ENCODE results near the gene EFNA3. TPM values are rescaled to one million over a fixed set of nuclear protein-coding genes. Genes with fewer than 3 reads are reported as not detected.

The EFNA3 gene, protein sequence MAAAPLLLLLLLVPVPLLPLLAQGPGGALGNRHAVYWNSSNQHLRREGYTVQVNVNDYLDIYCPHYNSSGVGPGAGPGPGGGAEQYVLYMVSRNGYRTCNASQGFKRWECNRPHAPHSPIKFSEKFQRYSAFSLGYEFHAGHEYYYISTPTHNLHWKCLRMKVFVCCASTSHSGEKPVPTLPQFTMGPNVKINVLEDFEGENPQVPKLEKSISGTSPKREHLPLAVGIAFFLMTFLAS
- polyA plus RNA-seq = 1 to 10 TPM in 1 of 3 donors, under 1 TPM in 2; 0.56 to 1.3 (median 0.67) TPM

DNA sequence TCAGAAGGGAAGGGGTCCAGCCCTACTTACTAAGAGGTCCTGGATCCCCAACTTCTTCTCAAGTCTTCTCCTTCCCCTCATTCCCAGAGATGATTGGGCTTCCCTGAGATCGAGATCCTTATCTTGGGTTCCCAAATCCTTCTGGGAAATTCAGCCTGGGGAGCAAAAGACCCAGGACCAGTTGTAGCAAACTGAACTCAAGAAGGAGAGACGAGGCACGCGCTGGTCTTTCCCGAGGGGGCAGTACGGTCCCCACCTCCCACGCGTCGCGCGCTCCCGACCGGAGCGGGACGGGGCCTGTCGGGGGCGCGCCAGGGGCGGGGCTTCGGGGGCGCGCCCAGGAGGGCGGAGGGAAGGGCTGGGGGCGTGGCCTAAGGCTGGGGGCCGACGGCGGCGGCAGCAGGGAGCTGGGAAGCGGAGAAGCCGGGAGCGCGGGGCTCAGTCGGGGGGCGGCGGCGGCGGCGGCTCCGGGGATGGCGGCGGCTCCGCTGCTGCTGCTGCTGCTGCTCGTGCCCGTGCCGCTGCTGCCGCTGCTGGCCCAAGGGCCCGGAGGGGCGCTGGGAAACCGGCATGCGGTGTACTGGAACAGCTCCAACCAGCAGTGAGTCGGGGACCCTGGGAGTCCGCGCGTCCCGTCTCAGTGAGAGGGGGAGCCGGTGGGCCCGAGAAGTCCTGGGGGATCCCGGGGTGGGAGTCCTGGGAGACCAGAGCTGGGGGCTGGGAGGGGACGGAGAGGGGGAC, at the start of gene EFNA3:
Gene EFNA3 (plus strand): TSS at position 369 of the 741 bp plus-strand sequence. CDS start 105 bp downstream, at position 474.
- no peak within 1 kb of the TSS for H3K27ac ChIP-seq (ENCODE audit: low read depth, low read length)
- 1% methylated on average over 33 to 59 of the region's 59 CpGs for WGBS, 3 donors

GRCh38 chr1:155029513-155030242, 49.0 kb upstream of the EFNA3 start:
- WGBS, 3 donors = 84 to 87% (median 85%) methylated on average over 15 to 16 of the region's 16 CpGs
- H3K27ac ChIP-seq (ENCODE audit: low read depth, low read length) = no peak overlapping the region

DNA sequence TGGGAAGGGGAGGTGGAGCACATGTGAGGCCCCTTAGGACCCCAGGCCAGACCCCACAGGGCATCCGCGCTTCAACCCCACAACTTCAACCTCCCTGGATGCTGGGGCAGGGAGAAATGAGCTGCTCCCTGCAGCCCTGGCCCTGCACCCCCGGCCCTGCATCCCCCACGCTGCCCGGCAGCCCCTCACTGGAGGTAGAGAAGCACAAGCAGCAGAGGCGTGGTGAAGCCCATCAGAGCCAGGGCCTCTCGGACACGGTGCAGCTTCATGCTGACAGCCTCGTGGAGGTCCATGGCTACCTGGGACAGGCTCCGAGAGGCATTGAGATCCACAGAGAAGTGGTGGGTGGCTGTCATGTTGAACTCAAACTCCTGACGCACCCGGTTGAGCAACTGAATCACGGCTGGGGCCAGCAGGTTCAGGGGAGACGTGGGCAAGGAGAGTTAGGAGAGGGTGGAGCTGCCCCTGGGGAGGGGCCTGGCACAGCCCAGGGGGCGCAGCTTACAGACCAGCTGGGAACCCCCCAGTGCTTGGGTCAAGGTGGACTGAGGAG, 48.3 kb upstream of the EFNA3 start:
- 85 to 89% (median 86%) methylated on average over 15 of the region's 15 CpGs for WGBS, 3 donors
- H3K27ac ChIP-seq (ENCODE audit: low read depth, low read length) = no peak overlapping the region

GRCh38 chr1:155030899-155031298, 47.7 kb upstream of the EFNA3 start:
- no peak overlapping the region for H3K27ac ChIP-seq (ENCODE audit: low read depth, low read length)
- 79 to 84% (median 82%) methylated on average over 8 to 11 of the region's 11 CpGs for WGBS, 3 donors

DNA sequence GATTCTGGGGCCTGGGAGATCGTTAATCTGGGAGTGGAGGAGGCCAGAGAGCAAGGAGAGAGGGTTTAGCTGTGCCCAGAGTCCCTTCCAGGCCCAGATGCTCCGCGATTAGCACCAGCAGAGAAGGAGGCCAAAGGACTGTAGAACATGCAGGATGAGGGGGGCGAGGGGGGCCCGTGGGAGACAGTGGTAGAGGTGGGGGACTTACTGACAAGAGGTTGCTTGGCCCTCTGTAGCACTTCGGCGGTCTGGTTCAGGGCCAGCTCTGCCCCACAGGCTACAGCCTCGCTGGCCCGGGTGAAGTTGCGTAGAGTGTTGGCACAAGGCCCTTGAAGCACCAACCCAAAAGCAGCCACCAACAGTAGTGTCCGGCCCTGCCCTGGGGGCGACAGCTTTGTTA, 45.8 kb upstream of the EFNA3 start:
- no peak overlapping the region for H3K27ac ChIP-seq (ENCODE audit: low read depth, low read length)
- WGBS, 3 donors = 81 to 89% (median 87%) methylated on average over 12 of the region's 12 CpGs

DNA sequence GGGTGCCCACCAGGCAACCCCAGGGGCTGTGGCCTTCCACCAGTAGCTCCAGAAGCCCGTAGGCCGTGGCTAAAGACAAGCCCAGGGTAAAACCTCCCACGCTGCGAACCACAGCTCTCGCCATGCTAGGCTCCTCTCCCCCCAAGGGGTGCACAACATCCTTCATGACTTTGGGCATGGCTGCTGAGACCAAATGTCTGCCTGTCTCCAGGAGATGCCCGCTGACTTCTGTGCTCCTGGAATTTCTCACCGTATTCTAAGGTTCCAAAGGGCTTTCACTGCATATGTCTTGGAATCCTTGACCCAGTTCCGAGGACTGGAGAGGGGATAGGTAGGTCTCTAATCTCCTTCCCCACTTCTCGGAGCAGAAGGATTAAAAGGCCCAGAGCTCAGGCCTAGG, 45.1 kb upstream of the EFNA3 start, which contains the start of the genes DCST1 and DCST2:
Gene DCST1 (plus strand): TSS at position 301 of the 400 bp plus-strand sequence. CDS start 213 bp downstream, outside the sequence.
Gene DCST2 (minus strand): TSS at position 258 of the 400 bp plus-strand sequence. CDS start 80 bp downstream, at position 178.
- 94 to 95% (median 94%) methylated on average over 9 of the region's 9 CpGs for WGBS, 3 donors
- H3K27ac ChIP-seq (ENCODE audit: low read depth, low read length) = no peak within 1 kb of the TSS

DNA sequence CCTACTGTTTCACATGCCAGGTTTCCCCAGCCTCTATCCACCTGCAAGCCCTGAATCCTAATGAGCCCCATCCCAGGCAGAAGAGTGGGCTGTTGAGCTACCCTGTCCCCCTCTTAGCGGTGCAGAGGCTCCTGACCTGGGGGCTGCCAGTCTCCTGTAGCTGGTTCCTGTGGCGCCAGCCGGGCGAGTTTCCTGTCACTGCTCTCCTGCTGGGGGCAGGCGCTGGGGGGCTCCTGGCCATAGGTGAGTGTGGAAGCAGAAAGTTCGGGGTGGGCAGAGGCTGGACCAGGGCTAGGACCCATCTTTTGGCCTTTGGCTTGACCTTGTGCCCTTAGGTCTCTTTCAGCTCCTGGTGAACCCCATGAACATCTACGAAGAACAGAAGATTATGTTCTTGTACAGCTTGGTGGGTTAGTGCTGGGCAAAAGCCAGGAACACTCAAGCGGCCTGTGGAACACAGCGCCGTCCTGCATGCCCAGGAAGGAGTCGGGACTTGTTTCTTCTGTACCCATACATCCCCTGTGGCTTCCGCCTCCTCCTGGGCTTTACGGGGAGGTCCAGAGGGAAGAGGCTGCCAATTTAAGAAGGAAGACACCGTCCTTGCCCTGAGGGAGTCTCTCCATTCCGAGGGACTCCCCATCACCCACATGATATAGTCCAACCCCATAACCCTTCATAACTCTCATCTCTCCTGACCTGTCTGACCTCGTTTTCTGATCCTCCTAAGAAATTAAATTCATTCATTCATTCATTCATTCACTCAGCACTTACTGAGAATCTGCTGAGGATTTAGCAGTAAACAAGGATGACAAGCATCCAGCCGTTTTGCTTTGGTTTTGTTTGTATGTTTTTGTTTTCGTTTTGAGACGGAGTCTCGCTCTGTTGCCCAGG, 44.1 kb upstream of the EFNA3 start:
- no peak overlapping the region for H3K27ac ChIP-seq (ENCODE audit: low read depth, low read length)
- WGBS, 3 donors = 82 to 90% (median 89%) methylated on average over 20 of the region's 20 CpGs

DNA sequence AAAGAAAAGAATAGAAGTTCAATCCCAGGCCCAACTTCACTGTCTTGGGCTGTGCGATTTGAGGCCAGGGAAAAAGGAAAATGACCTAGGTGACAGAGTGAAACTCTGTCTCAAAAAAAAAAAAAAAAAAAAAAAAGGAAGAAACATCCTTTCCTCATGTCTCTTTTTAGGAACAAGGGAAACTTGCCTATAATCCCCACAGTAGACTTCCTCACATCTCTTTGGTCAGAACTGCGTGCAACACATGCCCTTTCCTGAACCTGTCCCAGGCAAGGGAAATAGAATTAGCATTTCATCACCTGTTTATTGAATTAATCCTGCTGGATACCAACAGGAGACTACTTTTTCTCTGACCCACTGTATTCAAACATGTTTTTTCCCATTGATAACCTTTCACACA, 42.7 kb upstream of the EFNA3 start:
- no peak overlapping the region for H3K27ac ChIP-seq (ENCODE audit: low read depth, low read length)
- WGBS, 3 donors = 70 to 86% (median 71%) methylated on average over 2 of the region's 2 CpGs

GRCh38 chr1:155037043-155037442, 41.6 kb upstream of the EFNA3 start:
- H3K27ac ChIP-seq (ENCODE audit: low read depth, low read length) = no peak overlapping the region
- WGBS, 3 donors = 89 to 93% (median 91%) methylated on average over 3 of the region's 3 CpGs

DNA sequence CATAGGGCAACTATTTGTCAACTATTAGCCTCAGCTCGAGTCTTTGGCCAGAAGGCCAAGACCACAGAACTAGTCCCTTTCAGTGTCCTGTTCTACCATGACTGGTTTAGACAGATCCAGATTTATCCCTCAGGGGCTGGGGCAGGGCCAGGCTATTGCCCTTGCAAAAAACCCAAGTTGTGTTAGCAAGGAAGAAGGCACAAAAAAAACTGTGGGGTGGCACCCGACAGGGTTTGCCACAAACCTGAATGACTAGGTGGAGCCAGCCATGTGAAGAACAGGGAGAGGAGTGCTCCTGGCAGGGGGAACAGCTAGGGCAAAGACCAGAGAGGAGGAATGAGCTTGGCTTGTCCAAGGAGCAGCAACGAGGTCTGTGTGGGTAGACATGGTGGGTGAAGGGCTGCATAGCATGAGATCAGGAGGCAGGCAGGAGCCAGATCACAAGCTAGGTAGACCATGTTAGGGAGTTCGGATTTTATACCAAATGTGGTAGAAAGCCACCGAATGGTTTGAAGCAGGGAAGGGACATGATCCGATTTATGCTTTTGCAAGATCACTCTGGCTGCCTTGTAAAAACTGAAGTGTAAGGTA, 40.7 kb upstream of the EFNA3 start:
- WGBS, 3 donors = 82 to 92% (median 87%) methylated on average over 6 of the region's 6 CpGs
- H3K27ac ChIP-seq (ENCODE audit: low read depth, low read length) = no peak overlapping the region

- 33 to 45% (median 35%) methylated on average over 8 of the region's 8 CpGs for WGBS, 3 donors
These were observed 39.9 kb upstream of the EFNA3 start for GRCh38 chr1:155038602-155039307.

DNA sequence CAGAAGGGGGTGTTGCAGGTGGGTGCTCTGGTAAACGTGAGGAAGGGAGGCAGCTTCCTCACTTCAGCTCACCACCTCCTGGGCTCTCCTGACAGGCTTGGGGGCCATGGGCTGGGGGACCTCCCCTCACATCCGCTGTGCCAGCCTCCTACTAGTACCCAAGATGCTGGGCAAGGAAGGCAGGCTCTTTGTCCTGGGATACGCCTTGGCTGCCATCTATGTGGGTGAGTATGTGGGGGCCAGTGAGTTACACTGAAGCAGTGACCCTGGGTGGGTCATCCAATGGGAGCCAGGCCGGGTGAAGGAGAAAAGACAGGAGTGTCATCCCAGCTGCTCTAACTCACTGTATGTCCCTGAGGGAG, 39.3 kb upstream of the EFNA3 start:
- 59 to 78% (median 71%) methylated on average over 4 of the region's 4 CpGs for WGBS, 3 donors
- H3K27ac ChIP-seq (ENCODE audit: low read depth, low read length) = no peak overlapping the region

More at GRCh38 chr1:155038602-155039307, 39.9 kb upstream of the EFNA3 start:
- no peak overlapping the region for H3K27ac ChIP-seq (ENCODE audit: low read depth, low read length)

- H3K27ac ChIP-seq (ENCODE audit: low read depth, low read length) = no peak overlapping the region
- 88 to 95% (median 93%) methylated on average over 14 of the region's 14 CpGs for WGBS, 3 donors
These were observed 38.1 kb upstream of the EFNA3 start for GRCh38 chr1:155040358-155041093.

DNA sequence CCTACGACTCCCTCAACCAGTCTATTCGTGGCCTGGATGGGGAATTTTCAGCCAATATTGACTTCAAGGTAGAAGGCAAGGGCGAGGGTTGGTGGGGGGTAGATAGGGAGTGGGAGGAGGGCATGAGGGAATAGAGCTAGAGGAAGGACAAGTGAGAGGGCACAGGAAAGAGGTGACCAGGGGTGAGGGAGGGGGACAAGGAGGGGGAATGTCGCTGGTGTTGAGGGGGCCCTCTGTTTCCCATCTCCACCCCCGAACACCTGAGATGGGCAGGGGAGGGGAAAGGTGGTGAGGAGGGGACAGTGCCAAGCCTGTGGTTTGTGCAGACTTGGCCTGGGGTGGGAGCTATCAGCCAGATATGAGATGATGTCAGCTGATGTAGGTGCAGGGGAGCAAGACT, 35.8 kb upstream of the EFNA3 start:
- WGBS, 3 donors = 80 to 83% (median 82%) methylated on average over 5 of the region's 5 CpGs
- no peak overlapping the region for H3K27ac ChIP-seq (ENCODE audit: low read depth, low read length)

- WGBS, 3 donors = 53 to 83% (median 65%) methylated on average over 9 to 12 of the region's 12 CpGs
- H3K27ac ChIP-seq (ENCODE audit: low read depth, low read length) = no peak overlapping the region
These were observed 35.3 kb upstream of the EFNA3 start for GRCh38 chr1:155043301-155043702.

DNA sequence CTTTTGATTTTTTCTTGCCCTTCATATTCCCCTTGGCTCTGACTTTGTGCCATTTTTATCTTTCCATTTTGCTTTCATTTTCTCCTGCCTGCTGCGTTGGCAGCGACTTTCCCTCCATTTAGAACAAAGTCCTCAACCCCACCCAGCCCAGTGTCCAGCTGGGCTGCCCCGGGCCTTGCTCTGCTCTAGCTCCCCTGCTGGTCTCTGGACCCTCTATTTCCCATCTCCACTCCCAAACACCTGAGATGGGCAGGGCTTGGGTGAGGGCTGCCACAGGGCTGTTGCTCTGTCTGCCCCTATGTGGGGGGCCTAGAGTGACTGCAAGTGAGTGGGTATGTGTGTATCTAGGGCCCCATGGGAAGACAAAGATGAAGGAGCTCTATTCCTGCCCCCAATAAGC, 34.8 kb upstream of the EFNA3 start:
- WGBS, 3 donors = 61 to 79% (median 71%) methylated on average over 3 of the region's 3 CpGs

More for the DNA sequence above, 34.8 kb upstream of the EFNA3 start:
- no peak overlapping the region for H3K27ac ChIP-seq (ENCODE audit: low read depth, low read length)
